A204.1 (cell line): ENCODE results near the gene FLRT2.

Experiments
- FAIRE-seq: peaks from 2 replicates; lab custom pipeline; 2012; peaks lifted over from hg19 to GRCh38; lab: Jason Lieb, UNC

Gene FLRT2

GRCh38 chr14:85529803-85530574, at the start of gene FLRT2:
Gene FLRT2, plus strand, starts transcription at chr14:85530144. Its CDS starts 91,371 bp downstream, at chr14:85621515.
- no peak for FAIRE-seq

GRCh38 chr14:85481471-85481870, 48.5 kb upstream of the FLRT2 start:
- no peak for FAIRE-seq

GRCh38 chr14:85482552-85482951, 47.4 kb upstream of the FLRT2 start:
- FAIRE-seq = no peak

GRCh38 chr14:85483037-85483436, 46.9 kb upstream of the FLRT2 start:
- no peak for FAIRE-seq

GRCh38 chr14:85483652-85484051, 46.3 kb upstream of the FLRT2 start:
- no peak for FAIRE-seq

GRCh38 chr14:85487215-85487614, 42.7 kb upstream of the FLRT2 start:
- no peak for FAIRE-seq

- no peak for FAIRE-seq
These were observed 28.2 kb upstream of the FLRT2 start for GRCh38 chr14:85501751-85502150.

- no peak for FAIRE-seq
These were observed 21.1 kb upstream of the FLRT2 start for GRCh38 chr14:85508863-85509262.

- FAIRE-seq = no peak
These were observed 17.5 kb upstream of the FLRT2 start for GRCh38 chr14:85512451-85512850.

GRCh38 chr14:85514487-85514886, 15.5 kb upstream of the FLRT2 start:
- no peak for FAIRE-seq

- no peak for FAIRE-seq
These were observed 13.5 kb upstream of the FLRT2 start for GRCh38 chr14:85516239-85517113.

- no peak for FAIRE-seq
These were observed 12.7 kb upstream of the FLRT2 start for GRCh38 chr14:85517114-85517688.

- FAIRE-seq = no peak
These were observed 10.2 kb upstream of the FLRT2 start for GRCh38 chr14:85519661-85520305.

GRCh38 chr14:85520581-85520980, 9.4 kb upstream of the FLRT2 start:
- FAIRE-seq = no peak

GRCh38 chr14:85523624-85524023, 6.3 kb upstream of the FLRT2 start:
- FAIRE-seq = no peak

- FAIRE-seq = no peak
These were observed 2.9 kb upstream of the FLRT2 start for GRCh38 chr14:85527006-85527405.

- FAIRE-seq = no peak
These were observed 2.4 kb upstream of the FLRT2 start for GRCh38 chr14:85527445-85528035.

- no peak for FAIRE-seq
These were observed 1.7 kb upstream of the FLRT2 start for GRCh38 chr14:85528080-85528896.

GRCh38 chr14:85528897-85529631, 880 bp upstream of the FLRT2 start:
- no peak for FAIRE-seq

- FAIRE-seq = no peak
These were observed 682 bp downstream of the FLRT2 start for GRCh38 chr14:85530626-85531025.
